ENCODE results near the gene FLOT2. TPM values are rescaled to one million over a fixed set of nuclear protein-coding genes. Genes with fewer than 3 reads are reported as not detected.

FLOT2 gene
- total and polyA plus RNA-seq, 10 of the 15 experiments (the other 5 are each of a cell fraction or from before 2014, with no cell fraction given): 56.8 to 302 (median 149) TPM

- no peak overlapping the region for H2AFZ ChIP-seq (ENCODE audit: control insufficient read depth, low read depth, low read length)
- POLR2A ChIA-PET: interaction anchor here (1.0 to 1.5 kb wide), 6 partner anchors 13 to 38 kb away, joined by 3 to 15 read pairs (median 4); partner anchors contain the start of gene FAM222B
- RAD21 ChIA-PET (ENCODE audit: unreplicated experiment): interaction anchor here (0.6 to 1.5 kb wide), 4 partner anchors 9 to 95 kb away, joined by 3 to 4 read pairs (median 3); no protein-coding TSS in a partner anchor
- in situ Hi-C loops (cut with MboI): no loop called here
- TSS peak; percentile 44 for BruUV-seq (replicated peaks)
- SMC1A ChIA-PET (ENCODE audit: uncharacterized antibody, unreplicated experiment): interaction anchor here (1.7 kb wide), 1 partner anchor 94 kb away, joined by 5 read pairs; no protein-coding TSS in a partner anchor
- DNase-seq (ENCODE audit: low read depth, low spot score) (no peak), FAIRE-seq (no peak), ATAC-seq (peak; percentile 12; the same call in 2 of the 3 replicates)
- TF ChIP-seq IKZF1 (conservative IDR thresholded peaks at IDR 0.05) (peak; percentile 51; the same call in 1 of the 2 replicates), MXI1 (IDR thresholded peaks at IDR 0.05; ENCODE audit: low read depth, low read length) (no peak), EED (IDR thresholded peaks at IDR 0.05; ENCODE audit: low read depth) (peak; percentile 75), SMAD1 (IDR thresholded peaks at IDR 0.05; ENCODE audit: low read depth, partially characterized antibody) (no peak), HCFC1 (IDR thresholded peaks at IDR 0.05; ENCODE audit: low read length) (no peak), RUNX3 (IDR thresholded peaks at IDR 0.05; ENCODE audit: low read length) (peak; percentile 57), IKZF2 (IDR thresholded peaks at IDR 0.05) (peak in 1 of 2 experiments; percentile 47; a peak in 1 of 4 replicates), JUNB (IDR thresholded peaks at IDR 0.05) (no peak), BHLHE40 (IDR thresholded peaks at IDR 0.05; ENCODE audit: borderline replicate concordance in 1 of 2, low read depth in 2 of 2, low read length in 1 of 2) (no peak), RELB (IDR thresholded peaks at IDR 0.05; ENCODE audit: low read depth) (peak; percentile 50; the same call in 1 of the 2 replicates), MEF2B (IDR thresholded peaks at IDR 0.05; ENCODE audit: partially characterized antibody, poor library complexity, severe bottlenecking) (no peak), TCF3 (IDR thresholded peaks at IDR 0.05; ENCODE audit: borderline replicate concordance, insufficient read depth, low read depth, low read length) (no peak), RELA (IDR thresholded peaks at IDR 0.05; ENCODE audit: borderline replicate concordance, partially characterized antibody) (peak; percentile 83)
- TF ChIP-seq, protein P1, sequence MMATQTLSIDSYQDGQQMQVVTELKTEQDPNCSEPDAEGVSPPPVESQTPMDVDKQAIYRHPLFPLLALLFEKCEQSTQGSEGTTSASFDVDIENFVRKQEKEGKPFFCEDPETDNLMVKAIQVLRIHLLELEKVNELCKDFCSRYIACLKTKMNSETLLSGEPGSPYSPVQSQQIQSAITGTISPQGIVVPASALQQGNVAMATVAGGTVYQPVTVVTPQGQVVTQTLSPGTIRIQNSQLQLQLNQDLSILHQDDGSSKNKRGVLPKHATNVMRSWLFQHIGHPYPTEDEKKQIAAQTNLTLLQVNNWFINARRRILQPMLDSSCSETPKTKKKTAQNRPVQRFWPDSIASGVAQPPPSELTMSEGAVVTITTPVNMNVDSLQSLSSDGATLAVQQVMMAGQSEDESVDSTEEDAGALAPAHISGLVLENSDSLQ (IDR thresholded peaks at IDR 0.05): 0 out of 2 replicates have a peak, but pooled peaks have one; percentile 8
- CTCF ChIA-PET: interaction anchor here (1.0 to 2.1 kb wide), 2 partner anchors 8 to 95 kb away, joined by 4 to 5 read pairs; no protein-coding TSS in a partner anchor
- no peaks in the 10 kb centered on the region for H3K27me3 ChIP-seq (replicated peaks in 1 of 2; ENCODE audit: control insufficient read depth in 2 of 2, insufficient read depth in 2 of 2, low read length in 1 of 2)
- intact Hi-C loops (cut with micrococcal nuclease; ENCODE audit: unreplicated experiment): no loop called here
- H3K4me3 ChIP-seq: no peak overlapping the region
- H3K79me2 ChIP-seq (ENCODE audit: control insufficient read depth, insufficient read depth, low read length): peaks cover 14% of the 10 kb centered on the region
- no peaks in the 10 kb centered on the region for H4K20me1 ChIP-seq (ENCODE audit: control insufficient read depth, insufficient read depth)
- H3K9ac ChIP-seq (ENCODE audit: control insufficient read depth, insufficient read depth, low read length): no peak overlapping the region
- WGBS (ENCODE audit: insufficient coverage, insufficient replicate concordance, low lambda C conversion rate, missing lambda C conversion rate): 72% methylated on average over 3 of the region's 3 CpGs
- no peaks in the 10 kb centered on the region for H3K9me3 ChIP-seq (replicated peaks; ENCODE audit: control insufficient read depth, insufficient read depth, low read length)
- no peak overlapping the region; the same call in 1 of the 2 replicates for H3K27ac ChIP-seq (ENCODE audit: control insufficient read depth, insufficient read depth)
- H3K4me1 ChIP-seq (ENCODE audit: control insufficient read depth, insufficient read depth, low read length): peaks cover 14% of the 10 kb centered on the region
- H3K36me3 ChIP-seq (ENCODE audit: control insufficient read depth in 2 of 2, insufficient read depth in 2 of 2, low read length in 1 of 2): peaks cover 10 to 16% of the 10 kb centered on the region in 2 experiments; a peak in 3 of 4 replicates
- 0 out of 2 replicates have a peak overlapping the region, but pooled peaks have one; percentile 2 for H3K4me2 ChIP-seq (ENCODE audit: control insufficient read depth, insufficient read depth)
Observed at GRCh38 chr17:28857905-28858800, 39.4 kb downstream of the FLOT2 start.

Measured in GM12878 (cell line).